ENCODE results near the gene MARK1. TPM values are rescaled to one million over a fixed set of nuclear protein-coding genes. Genes with fewer than 3 reads are reported as not detected.

The MARK1 gene
- total RNA-seq, 3 donors from 2014 or later, result 6.6 to 13.8 (median 9.8) TPM

DNA sequence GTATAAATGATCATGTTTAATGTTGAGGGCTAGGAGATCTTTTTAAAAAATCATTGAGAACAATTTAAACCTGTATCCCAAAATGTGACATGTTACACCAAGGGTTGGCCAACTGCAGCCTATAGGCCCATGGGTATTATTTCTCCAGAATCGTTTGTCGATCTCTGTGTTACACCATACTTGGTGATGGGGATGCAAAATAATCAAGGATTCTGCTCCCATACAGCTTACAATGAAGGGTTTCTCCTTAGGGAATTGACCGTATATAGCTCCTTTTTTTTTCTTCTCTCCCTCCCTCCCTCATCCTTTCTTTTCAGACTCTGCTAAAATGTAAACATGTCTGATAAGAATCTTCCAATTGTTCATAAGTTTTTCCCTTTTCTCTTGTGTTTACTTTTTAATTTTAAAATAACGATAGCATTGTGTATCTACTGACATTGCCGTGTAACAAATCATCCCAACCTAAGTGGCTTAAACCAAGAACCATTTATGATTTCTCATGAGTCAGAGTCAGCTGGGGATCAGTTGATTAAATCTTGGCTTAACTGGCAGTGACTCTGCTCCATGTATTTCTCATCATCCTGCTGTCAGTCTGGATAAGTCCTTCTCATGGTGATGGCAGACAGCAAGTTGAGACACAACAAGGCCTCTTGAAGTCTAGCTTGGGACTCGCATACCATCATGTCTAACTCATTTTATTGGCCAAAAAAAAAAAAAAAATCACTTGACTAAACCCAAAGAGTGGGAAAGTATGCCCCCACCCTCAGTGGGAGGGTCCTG is 48.0 kb downstream of the MARK1 start:
- no peaks in the 10 kb centered on the region for H3K4me1 ChIP-seq
- no peak overlapping the region for H3K27ac ChIP-seq
- no peak overlapping the region for H3K4me3 ChIP-seq
- intact Hi-C loops (cut with DNase I; ENCODE audit: low total_unique reads), result no loop called here
- no peaks in the 10 kb centered on the region for H3K36me3 ChIP-seq
- peaks cover 4 to 24% of the 10 kb centered on the region in 2 donors for H3K9me3 ChIP-seq
- H3K27me3 ChIP-seq, result no peaks in the 10 kb centered on the region
- TF ChIP-seq, protein P1, sequence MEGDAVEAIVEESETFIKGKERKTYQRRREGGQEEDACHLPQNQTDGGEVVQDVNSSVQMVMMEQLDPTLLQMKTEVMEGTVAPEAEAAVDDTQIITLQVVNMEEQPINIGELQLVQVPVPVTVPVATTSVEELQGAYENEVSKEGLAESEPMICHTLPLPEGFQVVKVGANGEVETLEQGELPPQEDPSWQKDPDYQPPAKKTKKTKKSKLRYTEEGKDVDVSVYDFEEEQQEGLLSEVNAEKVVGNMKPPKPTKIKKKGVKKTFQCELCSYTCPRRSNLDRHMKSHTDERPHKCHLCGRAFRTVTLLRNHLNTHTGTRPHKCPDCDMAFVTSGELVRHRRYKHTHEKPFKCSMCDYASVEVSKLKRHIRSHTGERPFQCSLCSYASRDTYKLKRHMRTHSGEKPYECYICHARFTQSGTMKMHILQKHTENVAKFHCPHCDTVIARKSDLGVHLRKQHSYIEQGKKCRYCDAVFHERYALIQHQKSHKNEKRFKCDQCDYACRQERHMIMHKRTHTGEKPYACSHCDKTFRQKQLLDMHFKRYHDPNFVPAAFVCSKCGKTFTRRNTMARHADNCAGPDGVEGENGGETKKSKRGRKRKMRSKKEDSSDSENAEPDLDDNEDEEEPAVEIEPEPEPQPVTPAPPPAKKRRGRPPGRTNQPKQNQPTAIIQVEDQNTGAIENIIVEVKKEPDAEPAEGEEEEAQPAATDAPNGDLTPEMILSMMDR (IDR thresholded peaks at IDR 0.05), result no peak
- TF ChIP-seq POLR2AphosphoS5 (IDR thresholded peaks at IDR 0.05) (no peak), POLR2A (IDR thresholded peaks at IDR 0.05) (no peak)
- no peak for DNase-seq (ENCODE audit: low spot score in 2 of 2)

GRCh38 chr1:220577926-220578325 is 50.0 kb downstream of the MARK1 start:
- Histone ChIP-seq H3K4me1 (no peaks in the 10 kb centered on the region), H3K9me3 (peaks cover 4 to 22% of the 10 kb centered on the region in 2 donors), H3K27me3 (no peaks in the 10 kb centered on the region), H3K27ac (no peak overlapping the region), H3K36me3 (no peaks in the 10 kb centered on the region), H3K4me3 (no peak overlapping the region)
- DNase-seq (ENCODE audit: low spot score in 2 of 2), result no peak
- TF ChIP-seq POLR2A (IDR thresholded peaks at IDR 0.05) (no peak), POLR2AphosphoS5 (IDR thresholded peaks at IDR 0.05) (no peak)
- TF ChIP-seq, protein P1 (IDR thresholded peaks at IDR 0.05), result no peak
- intact Hi-C loops (cut with DNase I; ENCODE audit: low total_unique reads), result no loop called here

DNA sequence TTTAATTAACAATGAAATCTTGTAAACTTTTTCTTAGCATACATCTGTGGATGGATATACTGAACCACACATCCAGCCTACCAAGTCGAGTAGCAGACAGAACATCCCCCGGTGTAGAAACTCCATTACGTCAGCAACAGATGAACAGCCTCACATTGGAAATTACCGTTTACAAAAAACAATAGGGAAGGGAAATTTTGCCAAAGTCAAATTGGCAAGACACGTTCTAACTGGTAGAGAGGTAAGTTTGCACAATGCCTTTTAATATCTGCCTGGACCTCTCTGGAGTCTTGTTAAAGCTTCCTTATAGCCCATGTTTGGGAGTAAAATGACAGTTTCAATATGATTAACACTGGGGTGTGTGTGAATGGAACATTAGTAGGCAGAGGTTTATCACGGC is 51.4 kb downstream of the MARK1 start:
- intact Hi-C loops (cut with DNase I; ENCODE audit: low total_unique reads), result no loop called here
- TF ChIP-seq, protein P1 (IDR thresholded peaks at IDR 0.05), result no peak

DNA sequence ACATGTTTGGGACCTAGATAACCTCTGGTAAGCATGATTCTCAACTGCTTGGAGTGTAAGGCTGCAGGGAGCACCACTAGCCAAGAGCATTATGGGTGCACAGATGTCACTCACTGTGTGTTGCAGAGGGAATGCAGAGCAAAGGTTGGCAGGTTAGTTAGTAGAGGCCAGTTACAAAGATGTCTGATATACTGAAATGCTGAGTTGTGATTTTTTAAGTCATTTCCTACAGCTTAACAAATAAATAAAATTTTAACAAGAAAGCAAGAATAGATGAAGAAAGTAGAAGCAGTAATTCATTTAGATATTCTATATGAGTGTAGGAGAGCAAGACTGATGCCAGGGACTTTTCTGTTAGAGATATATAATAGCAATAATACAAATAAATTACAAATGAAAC is 64.8 kb downstream of the MARK1 start:
- Histone ChIP-seq H3K9me3 (no peaks in the 10 kb centered on the region), H3K27me3 (no peaks in the 10 kb centered on the region), H3K4me3 (no peak overlapping the region), H3K36me3 (no peaks in the 10 kb centered on the region), H3K4me1 (no peaks in the 10 kb centered on the region), H3K27ac (no peak overlapping the region)
- no peak for DNase-seq (ENCODE audit: low spot score in 2 of 2)
- TF ChIP-seq POLR2AphosphoS5 (IDR thresholded peaks at IDR 0.05) (no peak), POLR2A (IDR thresholded peaks at IDR 0.05) (no peak)
- TF ChIP-seq, protein P1 (IDR thresholded peaks at IDR 0.05), result no peak
- intact Hi-C loops (cut with DNase I; ENCODE audit: low total_unique reads), result no loop called here

More for the DNA sequence above, 51.4 kb downstream of the MARK1 start:
- no peaks in the 10 kb centered on the region for H3K36me3 ChIP-seq
- H3K4me3 ChIP-seq, result no peak overlapping the region
- peaks cover 0 to 8% of the 10 kb centered on the region in 2 donors for H3K9me3 ChIP-seq
- no peak for DNase-seq (ENCODE audit: low spot score in 2 of 2)
- no peak overlapping the region for H3K27ac ChIP-seq
- H3K4me1 ChIP-seq, result no peaks in the 10 kb centered on the region
- no peaks in the 10 kb centered on the region for H3K27me3 ChIP-seq

- no peaks in the 10 kb centered on the region for H3K9me3 ChIP-seq
- no peak overlapping the region for H3K4me3 ChIP-seq
- no peak overlapping the region for H3K27ac ChIP-seq
- no peaks in the 10 kb centered on the region for H3K36me3 ChIP-seq
- no peak for DNase-seq (ENCODE audit: low spot score in 2 of 2)
- intact Hi-C loops (cut with DNase I; ENCODE audit: low total_unique reads), result no loop called here
- H3K27me3 ChIP-seq, result no peaks in the 10 kb centered on the region
- H3K4me1 ChIP-seq, result no peaks in the 10 kb centered on the region
- TF ChIP-seq POLR2A (IDR thresholded peaks at IDR 0.05) (no peak), POLR2AphosphoS5 (IDR thresholded peaks at IDR 0.05) (no peak)
- TF ChIP-seq, protein P1 (IDR thresholded peaks at IDR 0.05), result no peak
Observed at GRCh38 chr1:220594356-220594755, 66.4 kb downstream of the MARK1 start.
